Measurements from ENCODE around the gene RFK. TPM values are rescaled to one million over a fixed set of nuclear protein-coding genes. Genes with fewer than 3 reads are reported as not detected.

Gene RFK
- total and polyA plus RNA-seq, 9 of the 15 experiments (the other 6 are each of a cell fraction or from before 2014, with no cell fraction given): 3.8 to 51.1 (median 14.8) TPM

DNA sequence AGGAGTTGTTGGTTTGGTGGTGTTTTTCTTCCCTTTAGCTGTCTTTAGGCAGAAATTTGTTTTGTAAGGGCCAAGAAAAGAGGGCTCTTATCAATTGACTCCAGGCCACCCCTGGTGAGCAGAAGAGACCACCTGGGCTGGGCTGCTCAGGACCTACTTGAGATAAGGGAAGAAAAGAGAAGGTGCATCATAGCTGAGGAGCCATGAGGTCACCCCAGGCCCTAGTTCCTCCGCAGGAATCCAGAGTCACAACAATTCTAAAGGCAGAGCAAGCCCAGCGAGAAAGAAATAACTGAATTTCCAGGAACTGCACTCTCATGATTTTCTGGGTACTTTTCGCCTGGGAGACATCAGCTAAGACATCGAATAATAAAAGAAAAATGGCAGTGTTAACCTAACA, 34.9 kb downstream of the RFK start (continued):
- TF ChIP-seq, protein P1, sequence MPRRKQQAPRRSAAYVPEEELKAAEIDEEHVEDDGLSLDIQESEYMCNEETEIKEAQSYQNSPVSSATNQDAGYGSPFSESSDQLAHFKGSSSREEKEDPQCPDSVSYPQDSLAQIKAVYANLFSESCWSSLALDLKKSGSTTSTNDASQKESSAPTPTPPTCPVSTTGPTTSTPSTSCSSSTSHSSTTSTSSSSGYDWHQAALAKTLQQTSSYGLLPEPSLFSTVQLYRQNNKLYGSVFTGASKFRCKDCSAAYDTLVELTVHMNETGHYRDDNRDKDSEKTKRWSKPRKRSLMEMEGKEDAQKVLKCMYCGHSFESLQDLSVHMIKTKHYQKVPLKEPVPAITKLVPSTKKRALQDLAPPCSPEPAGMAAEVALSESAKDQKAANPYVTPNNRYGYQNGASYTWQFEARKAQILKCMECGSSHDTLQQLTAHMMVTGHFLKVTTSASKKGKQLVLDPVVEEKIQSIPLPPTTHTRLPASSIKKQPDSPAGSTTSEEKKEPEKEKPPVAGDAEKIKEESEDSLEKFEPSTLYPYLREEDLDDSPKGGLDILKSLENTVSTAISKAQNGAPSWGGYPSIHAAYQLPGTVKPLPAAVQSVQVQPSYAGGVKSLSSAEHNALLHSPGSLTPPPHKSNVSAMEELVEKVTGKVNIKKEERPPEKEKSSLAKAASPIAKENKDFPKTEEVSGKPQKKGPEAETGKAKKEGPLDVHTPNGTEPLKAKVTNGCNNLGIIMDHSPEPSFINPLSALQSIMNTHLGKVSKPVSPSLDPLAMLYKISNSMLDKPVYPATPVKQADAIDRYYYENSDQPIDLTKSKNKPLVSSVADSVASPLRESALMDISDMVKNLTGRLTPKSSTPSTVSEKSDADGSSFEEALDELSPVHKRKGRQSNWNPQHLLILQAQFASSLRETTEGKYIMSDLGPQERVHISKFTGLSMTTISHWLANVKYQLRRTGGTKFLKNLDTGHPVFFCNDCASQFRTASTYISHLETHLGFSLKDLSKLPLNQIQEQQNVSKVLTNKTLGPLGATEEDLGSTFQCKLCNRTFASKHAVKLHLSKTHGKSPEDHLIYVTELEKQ (CRISPR knock-in tag; IDR thresholded peaks at IDR 0.05): no peak
- TF ChIP-seq ZNF583 (CRISPR knock-in tag; IDR thresholded peaks at IDR 0.05) (no peak), RBM15 (IDR thresholded peaks at IDR 0.05; ENCODE audit: insufficient read depth, low read length) (no peak), CHCHD3 (CRISPR knock-in tag; IDR thresholded peaks at IDR 0.05) (no peak), RNF2 (IDR thresholded peaks at IDR 0.05) (no peak), ZNF766 (CRISPR knock-in tag; conservative IDR thresholded peaks at IDR 0.05) (no peak), SETDB1 (IDR thresholded peaks at IDR 0.05; ENCODE audit: low read length) (no peak), MTF1 (CRISPR knock-in tag; IDR thresholded peaks at IDR 0.05; ENCODE audit: borderline replicate concordance) (no peak), ZNF146 (CRISPR knock-in tag; IDR thresholded peaks at IDR 0.05; ENCODE audit: unreplicated experiment) (no peak), HNRNPLL (IDR thresholded peaks at IDR 0.05; ENCODE audit: low read depth, low read length, poor library complexity, severe bottlenecking) (no peak), SOX6 (IDR thresholded peaks at IDR 0.05) (peak; percentile 92), ELF1 (tag; IDR thresholded peaks at IDR 0.05) (no peak), CEBPB (tag; IDR thresholded peaks at IDR 0.05) (no peak), ZNF324 (CRISPR knock-in tag; IDR thresholded peaks at IDR 0.05) (no peak), SMARCA4 (IDR thresholded peaks at IDR 0.05) (peak; percentile 94), LEF1 (IDR thresholded peaks at IDR 0.05) (peak; percentile 71), FOXA3 (CRISPR knock-in tag; conservative IDR thresholded peaks at IDR 0.05 in 1 of 2, IDR thresholded peaks at IDR 0.05 in 1 of 2) (no peak), ERF (CRISPR knock-in tag; IDR thresholded peaks at IDR 0.05) (no peak), CREM (IDR thresholded peaks at IDR 0.05; ENCODE audit: low read depth) (peak; percentile 57; the same call in 1 of the 2 replicates), ZBTB7A (IDR thresholded peaks at IDR 0.05; ENCODE audit: borderline replicate concordance, control insufficient read depth, low read depth, low read length) (no peak), ZNF263 (CRISPR knock-in tag; IDR thresholded peaks at IDR 0.05; ENCODE audit: borderline replicate concordance) (no peak)
- TF ChIP-seq, protein P2, sequence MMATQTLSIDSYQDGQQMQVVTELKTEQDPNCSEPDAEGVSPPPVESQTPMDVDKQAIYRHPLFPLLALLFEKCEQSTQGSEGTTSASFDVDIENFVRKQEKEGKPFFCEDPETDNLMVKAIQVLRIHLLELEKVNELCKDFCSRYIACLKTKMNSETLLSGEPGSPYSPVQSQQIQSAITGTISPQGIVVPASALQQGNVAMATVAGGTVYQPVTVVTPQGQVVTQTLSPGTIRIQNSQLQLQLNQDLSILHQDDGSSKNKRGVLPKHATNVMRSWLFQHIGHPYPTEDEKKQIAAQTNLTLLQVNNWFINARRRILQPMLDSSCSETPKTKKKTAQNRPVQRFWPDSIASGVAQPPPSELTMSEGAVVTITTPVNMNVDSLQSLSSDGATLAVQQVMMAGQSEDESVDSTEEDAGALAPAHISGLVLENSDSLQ (IDR thresholded peaks at IDR 0.05): no peak
- TF ChIP-seq, protein P3, sequence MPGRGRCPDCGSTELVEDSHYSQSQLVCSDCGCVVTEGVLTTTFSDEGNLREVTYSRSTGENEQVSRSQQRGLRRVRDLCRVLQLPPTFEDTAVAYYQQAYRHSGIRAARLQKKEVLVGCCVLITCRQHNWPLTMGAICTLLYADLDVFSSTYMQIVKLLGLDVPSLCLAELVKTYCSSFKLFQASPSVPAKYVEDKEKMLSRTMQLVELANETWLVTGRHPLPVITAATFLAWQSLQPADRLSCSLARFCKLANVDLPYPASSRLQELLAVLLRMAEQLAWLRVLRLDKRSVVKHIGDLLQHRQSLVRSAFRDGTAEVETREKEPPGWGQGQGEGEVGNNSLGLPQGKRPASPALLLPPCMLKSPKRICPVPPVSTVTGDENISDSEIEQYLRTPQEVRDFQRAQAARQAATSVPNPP (IDR thresholded peaks at IDR 0.05; ENCODE audit: borderline replicate concordance, insufficient read depth, insufficient read length): no peak
- TF ChIP-seq, protein P4, sequence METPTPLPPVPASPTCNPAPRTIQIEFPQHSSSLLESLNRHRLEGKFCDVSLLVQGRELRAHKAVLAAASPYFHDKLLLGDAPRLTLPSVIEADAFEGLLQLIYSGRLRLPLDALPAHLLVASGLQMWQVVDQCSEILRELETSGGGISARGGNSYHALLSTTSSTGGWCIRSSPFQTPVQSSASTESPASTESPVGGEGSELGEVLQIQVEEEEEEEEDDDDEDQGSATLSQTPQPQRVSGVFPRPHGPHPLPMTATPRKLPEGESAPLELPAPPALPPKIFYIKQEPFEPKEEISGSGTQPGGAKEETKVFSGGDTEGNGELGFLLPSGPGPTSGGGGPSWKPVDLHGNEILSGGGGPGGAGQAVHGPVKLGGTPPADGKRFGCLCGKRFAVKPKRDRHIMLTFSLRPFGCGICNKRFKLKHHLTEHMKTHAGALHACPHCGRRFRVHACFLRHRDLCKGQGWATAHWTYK (CRISPR knock-in tag; IDR thresholded peaks at IDR 0.05): no peak
